ENCODE measurements around the gene CCDC106.
A peak's percentile ranks its signal among the peaks of the same experiment; 100 is the strongest.

CCDC106 gene

GRCh38 chr19:55599468-55599841, 48.6 kb upstream of the CCDC106 start, which contains the start of gene FIZ1 (continued):
- TF ChIP-seq ZNF23 (tag by site-specific recombination; IDR thresholded peaks at IDR 0.05; ENCODE audit: borderline replicate concordance) (no peak), ZNF398 (tag by site-specific recombination; IDR thresholded peaks at IDR 0.05) (peak; percentile 99), TSHZ1 (tag by site-specific recombination; IDR thresholded peaks at IDR 0.05; ENCODE audit: borderline replicate concordance) (no peak; the same call in 1 of the 2 replicates), ZNF513 (tag by site-specific recombination; IDR thresholded peaks at IDR 0.05) (peak; percentile 62), ZBTB11 (tag by site-specific recombination; conservative IDR thresholded peaks at IDR 0.05; ENCODE audit: low read depth) (peak; percentile 94), ZNF76 (tag by site-specific recombination; IDR thresholded peaks at IDR 0.05; ENCODE audit: borderline replicate concordance, low read depth) (peak; percentile 89)

GRCh38 chr19:55599842-55600661, 48.0 kb upstream of the CCDC106 start, which contains the start of gene ZNF524:
TSS of gene ZNF524 (plus strand) at chr19:55600288. CDS start at chr19:55602113, 1,825 bp downstream.
- Histone ChIP-seq H3K36me3 (ENCODE audit: control insufficient read depth in 2 of 2, insufficient read depth in 1 of 2, low read length in 2 of 2) (peaks cover 10 to 23% of the 10 kb centered on the region in 2 experiments), H3K4me3 (ENCODE audit: low read depth, low read length) (peak within 1 kb of the TSS; percentile 97), H3K4me1 (ENCODE audit: control insufficient read depth, insufficient read depth, low read length) (peaks cover 3% of the 10 kb centered on the region; the same call in 1 of the 2 replicates), H3K9me3 (ENCODE audit: control insufficient read depth, insufficient read depth, low read depth, low read length) (no peaks in the 10 kb centered on the region), H3K27ac (ENCODE audit: extremely low read depth, low read depth, low read length) (peak within 1 kb of the TSS; percentile 97)
- POLR2A ChIA-PET: interaction anchor here (0.5 to 4.4 kb wide), 29 partner anchors 13 to 484 kb away, joined by 3 to 71 read pairs (median 6); partner anchors contain the start of genes CCDC106, HSPBP1, ISOC2 and KMT5C
- CTCF ChIA-PET: interaction anchor here (0.6 to 2.9 kb wide), 5 partner anchors 83 to 1174 kb away, joined by 3 to 9 read pairs (median 4); no protein-coding TSS in a partner anchor
- TF ChIP-seq ZBTB10 (tag by site-specific recombination; IDR thresholded peaks at IDR 0.05) (0 out of 2 replicates have a peak, but pooled peaks have one; percentile 4), ZNF549 (tag by site-specific recombination; IDR thresholded peaks at IDR 0.05) (no peak), GLI4 (tag by site-specific recombination; IDR thresholded peaks at IDR 0.05) (0 out of 2 replicates have a peak, but pooled peaks have one; percentile 44), ZBTB17 (tag by site-specific recombination; IDR thresholded peaks at IDR 0.05) (peak; percentile 97), KLF8 (tag by site-specific recombination; IDR thresholded peaks at IDR 0.05) (peak; percentile 99), ZNF223 (tag by site-specific recombination; IDR thresholded peaks at IDR 0.05) (0 out of 2 replicates have a peak, but pooled peaks have one; percentile 37), ZBTB8A (tag by site-specific recombination; IDR thresholded peaks at IDR 0.05) (peak; percentile 32), ZNF324 (tag by site-specific recombination; IDR thresholded peaks at IDR 0.05) (peak; percentile 80), ZNF670 (tag by site-specific recombination; IDR thresholded peaks at IDR 0.05; ENCODE audit: low read depth) (no peak), ZBTB20 (tag by site-specific recombination; IDR thresholded peaks at IDR 0.05) (peak; percentile 70), ZFHX2 (tag by site-specific recombination; conservative IDR thresholded peaks at IDR 0.05) (no peak), ZNF391 (tag by site-specific recombination; IDR thresholded peaks at IDR 0.05; ENCODE audit: borderline replicate concordance, low read depth) (peak; percentile 48; the same call in 1 of the 2 replicates), ZNF610 (tag by site-specific recombination; IDR thresholded peaks at IDR 0.05; ENCODE audit: borderline replicate concordance) (peak; percentile 87), ZNF76 (tag by site-specific recombination; IDR thresholded peaks at IDR 0.05; ENCODE audit: borderline replicate concordance, low read depth) (peak; percentile 82)
